GM19351 (cell line): Measurements from ENCODE around the gene APOBEC2.
"Not testable (repeated sequence)": the region's sequence is repeated elsewhere in the genome, so short reads cannot be mapped to it uniquely, and the experiment has no call there.

Experiments used
- ATAC-seq: cut with Tn5 transposase; IDR thresholded peaks from one replicate; pipeline ENCODE4 v1.9.1; 2021; ENCODE audit warnings: mild to moderate bottlenecking, moderate library complexity; ENCODE audit not compliant: unreplicated experiment

APOBEC2 gene

GRCh38 chr6:41053041-41053440 is at the start of gene APOBEC2:
TSS of gene APOBEC2 (plus strand) at chr6:41053202. CDS start at chr6:41053348, 146 bp downstream.
- ATAC-seq: no peak

GRCh38 chr6:41006217-41006616 is 46.8 kb upstream of the APOBEC2 start:
- ATAC-seq: peak; percentile 60

- ATAC-seq: not testable (repeated sequence)
Measured at GRCh38 chr6:41006980-41007379, 46.0 kb upstream of the APOBEC2 start.

- no peak for ATAC-seq
Measured at GRCh38 chr6:41008011-41008410, 45.0 kb upstream of the APOBEC2 start.

- ATAC-seq: no peak
Measured at GRCh38 chr6:41009669-41010068, 43.3 kb upstream of the APOBEC2 start.

GRCh38 chr6:41011673-41012072 is 41.3 kb upstream of the APOBEC2 start:
- no peak for ATAC-seq

- no peak for ATAC-seq
Measured at GRCh38 chr6:41013466-41014153, 39.4 kb upstream of the APOBEC2 start.

- no peak for ATAC-seq
Measured at GRCh38 chr6:41014780-41015179, 38.2 kb upstream of the APOBEC2 start.

- not testable (repeated sequence) for ATAC-seq
Measured at GRCh38 chr6:41015860-41016259, 37.1 kb upstream of the APOBEC2 start.

- no peak for ATAC-seq
Measured at GRCh38 chr6:41017663-41018062, 35.3 kb upstream of the APOBEC2 start.

- ATAC-seq: no peak
Measured at GRCh38 chr6:41021832-41022231, 31.2 kb upstream of the APOBEC2 start.

- ATAC-seq: no peak
Measured at GRCh38 chr6:41022294-41022693, 30.7 kb upstream of the APOBEC2 start.

- no peak for ATAC-seq
Measured at GRCh38 chr6:41023114-41023513, 29.9 kb upstream of the APOBEC2 start.

- ATAC-seq: no peak
Measured at GRCh38 chr6:41025966-41026530, 27.0 kb upstream of the APOBEC2 start.

- no peak for ATAC-seq
Measured at GRCh38 chr6:41027241-41027640, 25.8 kb upstream of the APOBEC2 start.

GRCh38 chr6:41027799-41028560 is 25.0 kb upstream of the APOBEC2 start:
- peak; percentile 89 for ATAC-seq

- peak; percentile 21 for ATAC-seq
Measured at GRCh38 chr6:41028561-41029412, 24.2 kb upstream of the APOBEC2 start.

GRCh38 chr6:41032830-41033229 is 20.2 kb upstream of the APOBEC2 start:
- ATAC-seq: no peak

- no peak for ATAC-seq
Measured at GRCh38 chr6:41033776-41034175, 19.2 kb upstream of the APOBEC2 start.

- no peak for ATAC-seq
Measured at GRCh38 chr6:41036186-41036585, 16.8 kb upstream of the APOBEC2 start.

- ATAC-seq: no peak
Measured at GRCh38 chr6:41036601-41037000, 16.4 kb upstream of the APOBEC2 start.
